Measurements from ENCODE around the gene LSAMP.

DNA sequence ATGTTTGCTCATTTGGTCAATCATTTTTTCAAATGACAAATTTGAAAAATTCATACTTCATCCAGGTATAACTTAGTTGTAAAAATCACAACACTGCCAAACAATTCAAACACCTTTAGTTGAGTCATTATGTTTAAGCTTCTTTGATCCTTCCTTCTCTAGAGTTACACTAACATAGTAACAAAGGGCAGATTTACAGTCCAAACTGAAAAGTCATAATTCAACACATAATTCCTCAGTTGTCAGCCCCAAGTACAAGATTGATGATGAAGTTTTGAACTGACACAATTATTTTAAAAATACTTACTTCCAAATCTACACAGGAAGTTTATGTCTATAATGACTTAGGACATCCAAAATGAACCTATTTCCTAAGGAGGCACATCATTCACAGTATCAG, 264.1 kb downstream of the LSAMP start:
- TF ChIP-seq EZH2 (IDR thresholded peaks at IDR 0.05; ENCODE audit: borderline replicate concordance, low read depth, low read length, poor library complexity, severe bottlenecking), result no peak
- TF ChIP-seq, protein P1, sequence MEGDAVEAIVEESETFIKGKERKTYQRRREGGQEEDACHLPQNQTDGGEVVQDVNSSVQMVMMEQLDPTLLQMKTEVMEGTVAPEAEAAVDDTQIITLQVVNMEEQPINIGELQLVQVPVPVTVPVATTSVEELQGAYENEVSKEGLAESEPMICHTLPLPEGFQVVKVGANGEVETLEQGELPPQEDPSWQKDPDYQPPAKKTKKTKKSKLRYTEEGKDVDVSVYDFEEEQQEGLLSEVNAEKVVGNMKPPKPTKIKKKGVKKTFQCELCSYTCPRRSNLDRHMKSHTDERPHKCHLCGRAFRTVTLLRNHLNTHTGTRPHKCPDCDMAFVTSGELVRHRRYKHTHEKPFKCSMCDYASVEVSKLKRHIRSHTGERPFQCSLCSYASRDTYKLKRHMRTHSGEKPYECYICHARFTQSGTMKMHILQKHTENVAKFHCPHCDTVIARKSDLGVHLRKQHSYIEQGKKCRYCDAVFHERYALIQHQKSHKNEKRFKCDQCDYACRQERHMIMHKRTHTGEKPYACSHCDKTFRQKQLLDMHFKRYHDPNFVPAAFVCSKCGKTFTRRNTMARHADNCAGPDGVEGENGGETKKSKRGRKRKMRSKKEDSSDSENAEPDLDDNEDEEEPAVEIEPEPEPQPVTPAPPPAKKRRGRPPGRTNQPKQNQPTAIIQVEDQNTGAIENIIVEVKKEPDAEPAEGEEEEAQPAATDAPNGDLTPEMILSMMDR (conservative IDR thresholded peaks at IDR 0.05; ENCODE audit: low read depth, low read length), result no peak

Measured in A673 (cell line).